Measurements from ENCODE around the gene COL27A1. TPM values are rescaled to one million over a fixed set of nuclear protein-coding genes. Genes with fewer than 3 reads are reported as not detected.

The COL27A1 gene
- total RNA-seq, 1 donor from 2014 or later: 3.9 TPM

DNA sequence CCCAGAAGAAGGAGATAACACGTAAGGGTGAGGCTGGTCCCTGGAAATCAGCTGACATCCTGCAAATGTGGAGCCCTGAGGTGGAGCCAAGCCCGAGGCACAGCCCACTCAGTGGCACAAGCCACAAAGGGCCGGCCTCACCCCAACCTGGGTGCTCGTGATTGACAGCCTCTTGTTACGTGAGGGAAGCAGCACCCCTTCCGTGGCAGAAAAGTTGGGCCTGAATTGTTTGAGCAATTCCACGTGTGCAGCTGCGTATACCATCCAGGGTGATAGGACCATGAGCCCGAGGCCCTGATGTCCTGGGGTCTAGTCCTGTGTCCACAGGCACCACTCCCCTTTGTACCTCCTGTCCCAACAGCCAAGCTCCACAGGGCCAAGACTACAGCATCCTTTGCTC is 179.2 kb downstream of the COL27A1 start:
- H3K9me3 Mint-ChIP-seq (ENCODE audit: unreplicated experiment): peaks cover 2% of the 10 kb centered on the region
- no peak overlapping the region for H3K4me3 Mint-ChIP-seq (ENCODE audit: unreplicated experiment)
- no peaks in the 10 kb centered on the region for H3K36me3 Mint-ChIP-seq (ENCODE audit: unreplicated experiment)
- no peak for DNase-seq
- no peaks in the 10 kb centered on the region for H3K4me1 Mint-ChIP-seq (ENCODE audit: low read depth, unreplicated experiment)
- no peaks in the 10 kb centered on the region for H3K27me3 Mint-ChIP-seq (ENCODE audit: unreplicated experiment)
- TF ChIP-seq, protein P1, sequence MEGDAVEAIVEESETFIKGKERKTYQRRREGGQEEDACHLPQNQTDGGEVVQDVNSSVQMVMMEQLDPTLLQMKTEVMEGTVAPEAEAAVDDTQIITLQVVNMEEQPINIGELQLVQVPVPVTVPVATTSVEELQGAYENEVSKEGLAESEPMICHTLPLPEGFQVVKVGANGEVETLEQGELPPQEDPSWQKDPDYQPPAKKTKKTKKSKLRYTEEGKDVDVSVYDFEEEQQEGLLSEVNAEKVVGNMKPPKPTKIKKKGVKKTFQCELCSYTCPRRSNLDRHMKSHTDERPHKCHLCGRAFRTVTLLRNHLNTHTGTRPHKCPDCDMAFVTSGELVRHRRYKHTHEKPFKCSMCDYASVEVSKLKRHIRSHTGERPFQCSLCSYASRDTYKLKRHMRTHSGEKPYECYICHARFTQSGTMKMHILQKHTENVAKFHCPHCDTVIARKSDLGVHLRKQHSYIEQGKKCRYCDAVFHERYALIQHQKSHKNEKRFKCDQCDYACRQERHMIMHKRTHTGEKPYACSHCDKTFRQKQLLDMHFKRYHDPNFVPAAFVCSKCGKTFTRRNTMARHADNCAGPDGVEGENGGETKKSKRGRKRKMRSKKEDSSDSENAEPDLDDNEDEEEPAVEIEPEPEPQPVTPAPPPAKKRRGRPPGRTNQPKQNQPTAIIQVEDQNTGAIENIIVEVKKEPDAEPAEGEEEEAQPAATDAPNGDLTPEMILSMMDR (IDR thresholded peaks at IDR 0.05; ENCODE audit: partially characterized antibody, unreplicated experiment): no peak
- H3K27ac Mint-ChIP-seq (ENCODE audit: unreplicated experiment): no peak overlapping the region

DNA sequence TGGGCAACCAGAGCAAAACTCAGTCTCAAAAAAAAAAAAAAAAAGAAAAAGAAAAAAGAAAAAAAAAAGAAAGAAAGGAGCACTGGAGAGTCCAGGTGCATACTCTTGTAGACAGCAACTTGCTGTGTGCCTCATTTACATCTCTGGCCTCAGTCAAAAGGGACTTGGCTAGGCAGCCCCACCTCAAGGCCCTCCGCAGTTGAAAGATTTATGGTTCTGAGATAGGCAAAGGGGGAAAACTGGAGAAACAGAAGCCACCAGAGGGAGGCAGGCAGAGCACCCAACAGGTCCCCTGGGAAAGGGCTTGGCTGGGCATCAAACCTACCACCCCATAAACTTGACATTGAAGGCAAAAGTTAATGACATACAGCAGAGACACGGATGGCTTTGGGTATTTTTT is 180.4 kb downstream of the COL27A1 start:
- no peak for DNase-seq
- H3K4me1 Mint-ChIP-seq (ENCODE audit: low read depth, unreplicated experiment): no peaks in the 10 kb centered on the region
- H3K27me3 Mint-ChIP-seq (ENCODE audit: unreplicated experiment): no peaks in the 10 kb centered on the region
- H3K27ac Mint-ChIP-seq (ENCODE audit: unreplicated experiment): no peak overlapping the region
- H3K9me3 Mint-ChIP-seq (ENCODE audit: unreplicated experiment): peaks cover 2% of the 10 kb centered on the region
- H3K4me3 Mint-ChIP-seq (ENCODE audit: unreplicated experiment): no peak overlapping the region
- no peaks in the 10 kb centered on the region for H3K36me3 Mint-ChIP-seq (ENCODE audit: unreplicated experiment)
- TF ChIP-seq, protein P1 (IDR thresholded peaks at IDR 0.05; ENCODE audit: partially characterized antibody, unreplicated experiment): no peak

DNA sequence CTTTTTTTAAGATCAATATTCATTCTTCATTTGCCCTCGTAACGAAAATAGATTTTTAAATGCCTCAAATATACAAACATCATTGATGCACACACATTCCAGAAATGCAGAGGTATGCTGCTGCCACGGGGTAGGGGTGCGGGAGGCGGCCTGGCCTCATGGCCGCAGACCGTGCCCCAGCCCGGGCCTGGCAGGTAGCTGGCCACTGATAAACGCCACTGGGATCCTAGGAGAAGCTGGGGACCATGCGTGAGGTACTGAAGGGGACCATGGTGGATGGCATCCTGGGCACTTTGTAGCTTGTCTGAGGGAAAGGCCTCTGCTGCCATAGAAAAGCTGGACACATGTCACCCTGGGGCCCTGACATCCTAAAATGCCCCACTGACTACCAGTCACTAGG is 180.8 kb downstream of the COL27A1 start:
- Mint-ChIP-seq H3K27ac (ENCODE audit: unreplicated experiment) (no peak overlapping the region), H3K4me1 (ENCODE audit: low read depth, unreplicated experiment) (no peaks in the 10 kb centered on the region)

DNA sequence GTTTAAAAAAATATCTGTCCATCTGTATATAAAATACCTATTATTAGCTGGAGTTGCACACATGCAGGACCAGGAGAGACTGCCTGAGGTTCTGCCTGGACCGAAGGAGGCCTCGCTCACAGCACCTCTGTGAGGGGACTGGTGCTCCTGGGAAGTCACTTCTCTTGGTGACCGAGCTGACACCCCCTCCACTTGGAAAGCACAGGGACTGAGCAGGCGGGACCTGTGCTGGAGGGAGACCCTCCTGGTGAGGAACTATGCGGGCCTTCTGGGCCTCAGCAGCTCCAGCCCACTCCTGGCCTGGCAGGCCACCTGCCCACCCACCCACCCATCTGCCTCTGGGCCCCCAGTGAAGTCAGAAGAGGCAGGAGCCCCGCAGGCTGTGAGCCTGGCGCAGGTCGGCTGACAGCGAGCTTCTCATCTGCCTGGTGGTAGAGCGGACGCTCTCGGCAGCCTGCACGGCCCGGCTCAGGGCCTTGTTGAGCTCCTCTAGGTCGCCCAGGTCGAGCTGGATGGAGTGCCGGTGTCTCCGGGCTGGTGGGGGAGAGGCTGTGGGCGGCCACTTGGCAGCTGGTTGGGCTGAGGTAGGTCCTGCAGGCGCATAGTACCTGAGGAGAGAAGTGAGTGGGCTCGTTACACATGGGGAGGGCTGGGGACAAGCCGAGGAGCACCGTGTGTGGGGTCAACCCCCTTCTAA is 181.5 kb downstream of the COL27A1 start:
- no peaks in the 10 kb centered on the region for H3K36me3 Mint-ChIP-seq (ENCODE audit: unreplicated experiment)
- no peak overlapping the region for H3K4me3 Mint-ChIP-seq (ENCODE audit: unreplicated experiment)
- H3K9me3 Mint-ChIP-seq (ENCODE audit: unreplicated experiment): peaks cover 2% of the 10 kb centered on the region
- DNase-seq: no peak
- TF ChIP-seq, protein P1 (IDR thresholded peaks at IDR 0.05; ENCODE audit: partially characterized antibody, unreplicated experiment): no peak
- no peaks in the 10 kb centered on the region for H3K27me3 Mint-ChIP-seq (ENCODE audit: unreplicated experiment)
- no peak overlapping the region for H3K27ac Mint-ChIP-seq (ENCODE audit: unreplicated experiment)
- no peaks in the 10 kb centered on the region for H3K4me1 Mint-ChIP-seq (ENCODE audit: low read depth, unreplicated experiment)

More for the DNA sequence above, 180.8 kb downstream of the COL27A1 start:
- H3K27me3 Mint-ChIP-seq (ENCODE audit: unreplicated experiment): no peaks in the 10 kb centered on the region
- H3K4me3 Mint-ChIP-seq (ENCODE audit: unreplicated experiment): no peak overlapping the region
- H3K36me3 Mint-ChIP-seq (ENCODE audit: unreplicated experiment): no peaks in the 10 kb centered on the region
- no peak for DNase-seq
- H3K9me3 Mint-ChIP-seq (ENCODE audit: unreplicated experiment): no peaks in the 10 kb centered on the region
- TF ChIP-seq, protein P1 (IDR thresholded peaks at IDR 0.05; ENCODE audit: partially characterized antibody, unreplicated experiment): no peak

DNA sequence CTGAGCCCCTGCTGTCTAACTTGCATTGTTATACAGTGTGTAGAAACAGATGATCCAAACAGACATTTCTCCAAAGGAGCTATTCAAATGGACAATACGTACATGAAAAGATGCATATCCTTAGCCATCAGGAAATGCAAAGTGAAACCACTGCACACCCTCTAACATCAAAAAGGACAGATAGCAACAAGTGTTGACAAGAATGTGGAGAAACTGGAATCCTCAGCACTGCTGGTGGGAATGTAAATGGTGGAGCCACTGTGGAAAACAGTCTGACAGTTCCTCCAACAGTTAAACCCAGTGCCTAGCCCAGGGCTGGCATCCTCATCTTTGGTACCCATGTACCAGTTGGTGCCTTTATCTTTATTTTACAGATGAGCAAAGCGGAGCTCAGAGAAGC is 182.8 kb downstream of the COL27A1 start:
- TF ChIP-seq, protein P1 (IDR thresholded peaks at IDR 0.05; ENCODE audit: partially characterized antibody, unreplicated experiment): no peak
- Mint-ChIP-seq H3K36me3 (ENCODE audit: unreplicated experiment) (no peaks in the 10 kb centered on the region), H3K27me3 (ENCODE audit: unreplicated experiment) (no peaks in the 10 kb centered on the region), H3K4me3 (ENCODE audit: unreplicated experiment) (no peak overlapping the region), H3K27ac (ENCODE audit: unreplicated experiment) (no peak overlapping the region), H3K9me3 (ENCODE audit: unreplicated experiment) (peaks cover 2% of the 10 kb centered on the region), H3K4me1 (ENCODE audit: low read depth, unreplicated experiment) (no peaks in the 10 kb centered on the region)
- DNase-seq: no peak
